Endothelial cell of umbilical vein (primary cell): ENCODE measurements around the gene RIMBP2. TPM values are rescaled to one million over a fixed set of nuclear protein-coding genes. Genes with fewer than 3 reads are reported as not detected.

Experiments used
- BruUV-seq: library from RNA; stranded (reverse); fragments of 400-500 nt; replicated peaks from 2 replicates; lab custom pipeline; 2021; lab: Mats Ljungman, UMichigan
- CTCF ChIA-PET: fragments of 300-600, 350-600 bp; sonication (Branson Sonifier 250); formaldehyde crosslinking; loops from one replicate; lab custom pipeline; 2021; ENCODE audit warnings: antibody characterized with exemption, inconsistent platforms; lab: Charles Lee
- POLR2A ChIA-PET: fragments of 300-600, 350-600 bp; sonication (Branson Sonifier 250); formaldehyde crosslinking; loops from one replicate; lab custom pipeline; 2021; ENCODE audit warnings: antibody characterized with exemption, inconsistent platforms; lab: Charles Lee
- DNase-seq: peaks from one replicate; pipeline ENCODE4 v3.0.0-alpha.2; 2011; ENCODE audit warnings: low read depth, low spot score
- FAIRE-seq: peaks from 2 replicates; lab custom pipeline; 2011; peaks lifted over from hg19 to GRCh38; lab: Jason Lieb, UNC
- H2AFZ ChIP-seq: 2 replicates; pipeline ENCODE4 v1.6.0; 2012; ENCODE audit warnings: low read depth, low read length, control low read depth, inconsistent platforms
- H3K27ac ChIP-seq: 2 replicates; pipeline ENCODE4 v1.5.1; 2011; ENCODE audit warnings: low read depth, mild to moderate bottlenecking, control low read depth, low read length, moderate library complexity; ENCODE audit not compliant: insufficient read depth
- H3K27me3 ChIP-seq, 2 experiments: 2 replicates each; pipeline versions ENCODE4 v1.6.0 to v1.6.1; 2011; ENCODE audit warnings: low read length in 2 of 2, mixed read lengths in 1 of 2; ENCODE audit not compliant: control insufficient read depth in 2 of 2, insufficient read depth in 2 of 2
- H3K36me3 ChIP-seq, 2 experiments: 2 replicates in 1 of 2; 3 replicates in 1 of 2; pipeline ENCODE4 v1.5.1; 2011; ENCODE audit warnings: low read length in 2 of 2, mild to moderate bottlenecking in 1 of 2, moderate library complexity in 1 of 2; ENCODE audit not compliant: control insufficient read depth in 2 of 2, insufficient read depth in 2 of 2; ENCODE audit errors: extremely low read depth in 1 of 2
- H3K4me1 ChIP-seq: 3 replicates; pipeline ENCODE4 v1.5.1; 2011; ENCODE audit warnings: mild to moderate bottlenecking, low read length; ENCODE audit not compliant: control insufficient read depth, insufficient read depth; ENCODE audit errors: extremely low read depth
- H3K4me2 ChIP-seq: 2 replicates; pipeline ENCODE4 v1.6.1; 2011; ENCODE audit warnings: low read length, control low read depth, mixed read lengths; ENCODE audit not compliant: insufficient read depth
- H3K4me3 ChIP-seq, 3 experiments: fragments of 200-600 bp in 1 of 3; sonication (generic), shearing (Covaris generic) in 1 of 3; replicated peaks in 1 of 3; 2 replicates each; pipeline ENCODE4 v1.5.1; 2011 to 2016; ENCODE audit warnings: control low read depth in 3 of 3, low read length in 3 of 3, mild to moderate bottlenecking in 2 of 3, inconsistent platforms in 1 of 3, low read depth in 1 of 3, moderate library complexity in 1 of 3; ENCODE audit not compliant: insufficient read depth in 1 of 3
- H3K79me2 ChIP-seq: 2 replicates; pipeline ENCODE4 v1.6.0; 2012; ENCODE audit warnings: low read length, inconsistent platforms; ENCODE audit not compliant: control insufficient read depth, insufficient read depth
- H3K9ac ChIP-seq: replicated peaks from 2 replicates; pipeline ENCODE3; 2011; ENCODE audit warnings: low read length, control low read depth; ENCODE audit not compliant: insufficient read depth; ENCODE audit errors: extremely low read depth
- H3K9me1 ChIP-seq: replicated peaks from 3 replicates; pipeline ENCODE4 v1.6.0; 2011; ENCODE audit warnings: mild to moderate bottlenecking, low read length; ENCODE audit not compliant: control insufficient read depth, insufficient read depth; ENCODE audit errors: extremely low read depth
- H3K9me3 ChIP-seq: replicated peaks from 2 replicates; pipeline ENCODE4 v1.5.1; 2012; ENCODE audit warnings: low read length, inconsistent platforms; ENCODE audit not compliant: control insufficient read depth, insufficient read depth
- H4K20me1 ChIP-seq: replicated peaks from 2 replicates; pipeline ENCODE3; 2011; ENCODE audit warnings: mild to moderate bottlenecking, low read length; ENCODE audit not compliant: control insufficient read depth, insufficient read depth; ENCODE audit errors: extremely low read depth
- EZH2 ChIP-seq: IDR thresholded peaks from 2 replicates; pipeline ENCODE4 v1.6.1; 2012; ENCODE audit warnings: borderline replicate concordance, low read depth, mild to moderate bottlenecking, moderate library complexity, low read length, inconsistent platforms; ENCODE audit not compliant: severe bottlenecking
- FOS ChIP-seq: IDR thresholded peaks from 2 replicates; pipeline ENCODE4 v1.6.1; 2011; ENCODE audit warnings: mild to moderate bottlenecking, low read length, moderate library complexity, borderline replicate concordance; ENCODE audit not compliant: insufficient read depth
- GATA2 ChIP-seq: IDR thresholded peaks from 2 replicates; pipeline ENCODE4 v1.7.0; 2011; ENCODE audit warnings: low read depth, mild to moderate bottlenecking, moderate library complexity, mixed read lengths, low read length; ENCODE audit not compliant: insufficient read length, insufficient read depth
- JUN ChIP-seq: IDR thresholded peaks from 2 replicates; pipeline ENCODE4 v1.6.1; 2011; ENCODE audit warnings: borderline replicate concordance, low read depth; ENCODE audit not compliant: insufficient read length, insufficient read depth
- MYC ChIP-seq: IDR thresholded peaks from one replicate; pipeline ENCODE4 v1.6.1; 2011; ENCODE audit warnings: mild to moderate bottlenecking, low read depth, low read length
- POLR2A ChIP-seq: IDR thresholded peaks from 2 replicates; pipeline ENCODE4 v1.6.1; 2012; ENCODE audit warnings: low read depth, mild to moderate bottlenecking, control low read depth, low read length
- POLR2AphosphoS5 ChIP-seq: IDR thresholded peaks from 2 replicates; pipeline ENCODE4 v1.6.1; 2012; ENCODE audit warnings: low read depth, mild to moderate bottlenecking, control low read depth, low read length, moderate library complexity; ENCODE audit not compliant: insufficient read depth
- dilution Hi-C: fragments of 300-500 bp; cut with MboI; formaldehyde crosslinking; loops from one replicate; pipeline ENCODE4 v1.15.0; 2019; ENCODE audit warnings: low sequenced_read_pairs; ENCODE audit not compliant: extremely low pct_ligation_motif_present
- intact Hi-C: fragments of 100-400 bp; cut with micrococcal nuclease; formaldehyde crosslinking; loops from one replicate; pipeline ENCODE4 v1.10.0; 2022
- polyA plus RNA-seq, 4 experiments: library from polyadenylated mRNA; depleted of rRNA in 3 of 4; stranded (reverse) in 3 of 4; unstranded in 1 of 4; fragments of >200 nt; gene quantifications; 2 replicates each; pipeline versions ENCODE4 v1.2.1 to v1.2.3, GENCODE V29; 2011 to 2012; ENCODE audit warnings: missing spikeins in 1 of 4
- total RNA-seq: library from RNA; stranded (reverse); gene quantifications from 2 replicates; pipeline ENCODE4 v1.2.3, GENCODE V29; 2021
- TF ChIP-seq, protein P1 (sequence below): IDR thresholded peaks from 2 replicates; pipeline ENCODE4 v1.6.1; 2011; ENCODE audit not compliant: insufficient read depth, insufficient read length
- TF ChIP-seq, protein P2 (sequence below), 2 donors: IDR thresholded peaks; 1 replicate in 1 of 2; 2 replicates in 1 of 2; pipeline ENCODE4 v1.5.1; 2011; ENCODE audit warnings: low read length in 2 of 2, mild to moderate bottlenecking in 2 of 2, moderate library complexity in 2 of 2, control low read depth in 1 of 2, inconsistent platforms in 1 of 2, low read depth in 1 of 2; ENCODE audit not compliant: insufficient read depth in 1 of 2; ENCODE audit errors: extremely low read depth in 1 of 2

RIMBP2 gene
- total and polyA plus RNA-seq, 2 donors (not counting 3 experiments of a cell fraction or from before 2014, with no cell fraction given), result 0.04 TPM; not detected in 1

DNA sequence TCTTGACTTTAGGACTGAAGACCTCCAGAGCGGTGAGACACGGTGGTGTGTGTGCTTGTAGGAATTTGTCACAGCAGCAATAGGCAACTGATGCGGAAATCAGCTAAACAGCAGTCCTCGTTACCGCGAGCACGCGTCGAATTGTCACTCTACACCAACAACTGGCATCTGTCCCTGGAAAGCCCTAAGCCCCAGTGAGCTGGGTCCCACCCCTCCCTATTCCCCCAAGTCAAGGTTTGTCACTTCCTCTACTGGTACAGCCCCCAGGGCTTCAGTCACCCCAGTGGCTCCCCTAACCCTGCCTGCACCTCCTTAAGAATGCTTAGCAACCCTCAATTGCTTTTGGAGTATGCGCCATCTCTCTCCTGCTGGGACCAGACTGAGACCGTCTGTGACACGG is 204.8 kb downstream of the RIMBP2 start:
- Histone ChIP-seq H3K9me3 (peaks cover 3% of the 10 kb centered on the region), H3K4me3 (no peak overlapping the region), H3K4me2 (no peak overlapping the region), H3K9ac (no peak overlapping the region), H3K79me2 (no peaks in the 10 kb centered on the region), H3K9me1 (no peaks in the 10 kb centered on the region), H3K27me3 (no peaks in the 10 kb centered on the region), H3K36me3 (no peaks in the 10 kb centered on the region), H3K27ac (no peak overlapping the region), H2AFZ (no peak overlapping the region), H4K20me1 (no peaks in the 10 kb centered on the region), H3K4me1 (no peaks in the 10 kb centered on the region)
- ChIA-PET CTCF (no interaction called here), POLR2A (no interaction called here)
- no peak for DNase-seq
- TF ChIP-seq MYC (no peak), JUN (no peak), FOS (no peak), POLR2AphosphoS5 (no peak)
- TF ChIP-seq, protein P1, sequence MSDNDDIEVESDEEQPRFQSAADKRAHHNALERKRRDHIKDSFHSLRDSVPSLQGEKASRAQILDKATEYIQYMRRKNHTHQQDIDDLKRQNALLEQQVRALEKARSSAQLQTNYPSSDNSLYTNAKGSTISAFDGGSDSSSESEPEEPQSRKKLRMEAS, result no peak
- intact Hi-C loops (no loop called here), dilution Hi-C loops (no loop called here)
- no TSS peak for BruUV-seq
- no peak for FAIRE-seq

DNA sequence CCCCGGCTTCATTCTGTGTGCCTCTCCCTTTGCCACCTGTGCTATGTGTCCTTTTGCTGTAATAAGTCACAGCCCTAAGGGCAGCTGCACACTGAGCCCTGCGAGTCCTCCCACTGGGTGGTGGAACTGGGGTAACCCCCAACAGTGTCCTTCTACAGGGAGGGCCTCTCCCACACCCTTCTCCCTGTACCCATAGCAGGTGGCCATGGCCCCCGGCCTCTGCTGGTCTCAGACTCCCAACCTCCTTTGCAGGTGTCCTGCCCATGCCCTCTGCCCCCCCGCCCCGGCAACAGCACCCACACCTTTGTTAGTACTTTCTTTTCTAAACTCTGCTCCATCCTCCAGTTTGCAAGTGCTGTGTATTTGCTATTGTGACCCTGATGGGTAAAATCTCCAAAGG is 206.6 kb downstream of the RIMBP2 start:
- Histone ChIP-seq H2AFZ (no peak overlapping the region), H4K20me1 (no peaks in the 10 kb centered on the region), H3K9me3 (peaks cover 3% of the 10 kb centered on the region), H3K27ac (no peak overlapping the region), H3K36me3 (no peaks in the 10 kb centered on the region), H3K4me2 (no peak overlapping the region), H3K27me3 (no peaks in the 10 kb centered on the region), H3K4me1 (no peaks in the 10 kb centered on the region), H3K9me1 (no peaks in the 10 kb centered on the region), H3K79me2 (no peaks in the 10 kb centered on the region), H3K9ac (no peak overlapping the region), H3K4me3 (no peak overlapping the region)
- BruUV-seq, result no TSS peak
- DNase-seq (no peak), FAIRE-seq (no peak)
- TF ChIP-seq, protein P1, result no peak
- no peak for TF ChIP-seq JUN
- no peak for TF ChIP-seq MYC
- no peak for TF ChIP-seq POLR2AphosphoS5
- TF ChIP-seq FOS, result no peak
- no peak for TF ChIP-seq GATA2
- TF ChIP-seq, protein P2, sequence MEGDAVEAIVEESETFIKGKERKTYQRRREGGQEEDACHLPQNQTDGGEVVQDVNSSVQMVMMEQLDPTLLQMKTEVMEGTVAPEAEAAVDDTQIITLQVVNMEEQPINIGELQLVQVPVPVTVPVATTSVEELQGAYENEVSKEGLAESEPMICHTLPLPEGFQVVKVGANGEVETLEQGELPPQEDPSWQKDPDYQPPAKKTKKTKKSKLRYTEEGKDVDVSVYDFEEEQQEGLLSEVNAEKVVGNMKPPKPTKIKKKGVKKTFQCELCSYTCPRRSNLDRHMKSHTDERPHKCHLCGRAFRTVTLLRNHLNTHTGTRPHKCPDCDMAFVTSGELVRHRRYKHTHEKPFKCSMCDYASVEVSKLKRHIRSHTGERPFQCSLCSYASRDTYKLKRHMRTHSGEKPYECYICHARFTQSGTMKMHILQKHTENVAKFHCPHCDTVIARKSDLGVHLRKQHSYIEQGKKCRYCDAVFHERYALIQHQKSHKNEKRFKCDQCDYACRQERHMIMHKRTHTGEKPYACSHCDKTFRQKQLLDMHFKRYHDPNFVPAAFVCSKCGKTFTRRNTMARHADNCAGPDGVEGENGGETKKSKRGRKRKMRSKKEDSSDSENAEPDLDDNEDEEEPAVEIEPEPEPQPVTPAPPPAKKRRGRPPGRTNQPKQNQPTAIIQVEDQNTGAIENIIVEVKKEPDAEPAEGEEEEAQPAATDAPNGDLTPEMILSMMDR (IDR thresholded peaks at IDR 0.05; ENCODE audit: extremely low read depth in 1 of 2, insufficient read depth in 1 of 2, low read depth in 1 of 2, low read length in 2 of 2), result no peak
- TF ChIP-seq EZH2, result no peak
- TF ChIP-seq POLR2A, result no peak
- POLR2A ChIA-PET, result no interaction called here
- CTCF ChIA-PET, result no interaction called here
- intact Hi-C loops, result no loop called here
- dilution Hi-C loops, result no loop called here
